ENCODE measurements around the gene SNX27.

DNA sequence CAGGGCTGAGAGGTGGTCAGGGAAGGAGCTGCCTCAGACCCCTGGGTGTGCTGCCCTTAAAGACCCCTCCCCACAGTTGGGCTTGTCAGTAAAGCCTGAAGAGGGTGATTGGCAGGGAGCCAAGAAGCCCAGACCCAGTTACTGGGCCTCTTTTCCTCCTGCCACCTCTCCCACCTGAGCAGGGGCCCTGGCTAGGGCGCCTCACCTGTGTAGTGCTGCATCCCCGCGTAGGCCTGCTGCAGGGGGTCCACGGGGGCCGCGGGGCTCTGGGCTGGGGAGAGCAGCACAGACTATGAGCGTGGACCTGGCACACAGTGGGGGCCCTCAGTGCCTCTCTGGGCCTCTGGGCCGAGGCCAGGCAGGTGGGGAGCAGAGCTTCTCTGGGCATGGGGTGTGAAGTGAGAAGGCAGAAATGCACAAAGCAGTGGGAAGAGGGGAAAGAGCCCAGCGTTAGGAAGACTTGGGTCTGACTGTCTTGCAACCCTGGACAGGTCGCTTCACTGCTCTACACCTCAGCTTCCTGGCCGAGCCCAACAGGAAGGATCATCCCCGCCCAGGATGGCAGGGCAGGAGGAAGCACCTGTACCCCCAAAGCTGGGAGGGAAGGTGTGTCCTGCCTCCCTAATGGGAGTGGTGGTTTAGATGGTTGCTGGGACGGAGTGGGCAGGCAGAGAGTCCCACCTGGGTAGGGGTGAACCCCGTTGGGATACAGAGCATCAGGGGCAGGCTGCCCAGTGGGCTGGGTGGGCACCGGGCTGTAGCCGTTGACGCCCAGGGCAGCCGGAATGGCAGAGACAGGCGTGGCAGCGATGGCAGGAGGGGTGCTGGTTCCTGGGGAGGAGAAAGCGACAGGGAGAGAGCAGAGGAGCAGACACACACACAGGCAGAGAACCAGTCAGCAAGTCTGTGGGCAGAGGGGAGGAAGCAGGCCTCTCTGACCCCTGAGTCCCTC, 94.9 kb downstream of the SNX27 start:
- TF ChIP-seq, protein P1, sequence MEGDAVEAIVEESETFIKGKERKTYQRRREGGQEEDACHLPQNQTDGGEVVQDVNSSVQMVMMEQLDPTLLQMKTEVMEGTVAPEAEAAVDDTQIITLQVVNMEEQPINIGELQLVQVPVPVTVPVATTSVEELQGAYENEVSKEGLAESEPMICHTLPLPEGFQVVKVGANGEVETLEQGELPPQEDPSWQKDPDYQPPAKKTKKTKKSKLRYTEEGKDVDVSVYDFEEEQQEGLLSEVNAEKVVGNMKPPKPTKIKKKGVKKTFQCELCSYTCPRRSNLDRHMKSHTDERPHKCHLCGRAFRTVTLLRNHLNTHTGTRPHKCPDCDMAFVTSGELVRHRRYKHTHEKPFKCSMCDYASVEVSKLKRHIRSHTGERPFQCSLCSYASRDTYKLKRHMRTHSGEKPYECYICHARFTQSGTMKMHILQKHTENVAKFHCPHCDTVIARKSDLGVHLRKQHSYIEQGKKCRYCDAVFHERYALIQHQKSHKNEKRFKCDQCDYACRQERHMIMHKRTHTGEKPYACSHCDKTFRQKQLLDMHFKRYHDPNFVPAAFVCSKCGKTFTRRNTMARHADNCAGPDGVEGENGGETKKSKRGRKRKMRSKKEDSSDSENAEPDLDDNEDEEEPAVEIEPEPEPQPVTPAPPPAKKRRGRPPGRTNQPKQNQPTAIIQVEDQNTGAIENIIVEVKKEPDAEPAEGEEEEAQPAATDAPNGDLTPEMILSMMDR (IDR thresholded peaks at IDR 0.05): no peak
- no peak for TF ChIP-seq EZH2 (IDR thresholded peaks at IDR 0.05; ENCODE audit: borderline replicate concordance, insufficient read depth, low read depth, low read length, poor library complexity, severe bottlenecking)

Measured in B cell (primary cell).